CD4-positive, alpha-beta T cell treated with Interleukin-1 beta for 1 hour (primary cell): ENCODE measurements around the gene UPK3BL1.
"Not testable (repeated sequence)": the region's sequence is repeated elsewhere in the genome, so short reads cannot be mapped to it uniquely, and the experiment has no call there.

ENCODE experiments used
- DNase-seq, 2 donors: peaks; one replicate each; pipeline ENCODE4 v3.0.0-alpha.2; 2020 to 2022

UPK3BL1 gene

GRCh38 chr7:102627271-102627904, 15.2 kb downstream of the UPK3BL1 start:
- DNase-seq: not testable (repeated sequence)

GRCh38 chr7:102618122-102618521, 24.5 kb downstream of the UPK3BL1 start:
- DNase-seq: not testable (repeated sequence)

DNA sequence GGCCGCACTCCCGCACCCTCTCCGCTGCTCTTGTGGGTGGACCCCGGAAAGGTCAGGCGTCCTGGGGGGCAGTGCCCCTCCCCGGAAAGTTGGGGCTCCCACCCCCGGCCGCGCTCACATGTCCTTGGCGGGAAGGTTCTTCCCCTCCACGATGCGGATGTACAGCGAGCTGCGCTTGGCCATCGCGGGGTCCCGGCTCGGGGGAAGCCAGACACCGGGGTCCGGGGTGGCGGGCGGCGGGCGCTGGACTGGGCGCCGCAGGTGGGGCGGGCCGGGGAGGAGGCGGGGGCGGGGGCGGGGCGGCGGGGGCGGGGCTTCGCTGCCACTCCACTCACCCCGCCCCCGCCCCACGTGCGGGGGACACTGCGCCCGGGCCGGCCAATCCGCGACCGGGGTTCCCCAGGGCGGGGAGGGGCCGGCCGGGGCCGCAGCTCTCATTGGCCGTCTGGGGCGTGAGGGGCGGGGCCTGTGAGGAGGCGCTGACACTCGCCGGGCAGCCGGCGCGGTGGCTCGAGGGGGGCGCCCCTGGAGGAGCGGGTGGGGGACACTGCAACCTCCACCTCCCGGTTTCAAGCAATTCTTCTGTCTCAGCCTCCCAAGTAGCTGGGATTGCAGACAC, 26.0 kb downstream of the UPK3BL1 start, which contains the start of gene RASA4:
RASA4 (minus strand) TSS at position 250 of the 619 bp plus-strand sequence; CDS start at position 183, 67 bp downstream.
- peak; percentile 4 to 51 for DNase-seq

GRCh38 chr7:102615930-102616329, 26.7 kb downstream of the UPK3BL1 start:
- not testable (repeated sequence) for DNase-seq

DNA sequence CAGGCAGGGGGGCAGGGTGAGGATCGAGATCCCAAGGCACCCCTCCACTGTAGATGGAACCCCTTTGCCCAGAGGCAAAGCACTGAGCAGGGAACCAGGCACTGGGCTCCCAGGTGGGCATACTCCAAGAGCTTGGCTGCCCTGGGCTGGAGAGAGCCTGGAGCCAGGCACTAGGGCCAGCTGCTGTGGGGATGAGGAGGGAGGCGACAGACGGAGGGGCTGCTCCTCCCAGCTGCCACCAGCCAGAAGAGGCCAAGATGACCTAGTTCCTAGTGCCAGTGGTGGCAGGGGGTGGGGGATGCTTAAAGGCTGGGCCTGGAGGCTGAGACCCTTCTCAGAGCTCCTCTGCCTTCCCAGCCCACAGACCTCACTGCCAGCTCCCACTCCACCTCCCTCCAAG, 27.7 kb downstream of the UPK3BL1 start:
- DNase-seq: not testable (repeated sequence)

GRCh38 chr7:102614346-102614697, 28.3 kb downstream of the UPK3BL1 start:
- not testable (repeated sequence) for DNase-seq

DNA sequence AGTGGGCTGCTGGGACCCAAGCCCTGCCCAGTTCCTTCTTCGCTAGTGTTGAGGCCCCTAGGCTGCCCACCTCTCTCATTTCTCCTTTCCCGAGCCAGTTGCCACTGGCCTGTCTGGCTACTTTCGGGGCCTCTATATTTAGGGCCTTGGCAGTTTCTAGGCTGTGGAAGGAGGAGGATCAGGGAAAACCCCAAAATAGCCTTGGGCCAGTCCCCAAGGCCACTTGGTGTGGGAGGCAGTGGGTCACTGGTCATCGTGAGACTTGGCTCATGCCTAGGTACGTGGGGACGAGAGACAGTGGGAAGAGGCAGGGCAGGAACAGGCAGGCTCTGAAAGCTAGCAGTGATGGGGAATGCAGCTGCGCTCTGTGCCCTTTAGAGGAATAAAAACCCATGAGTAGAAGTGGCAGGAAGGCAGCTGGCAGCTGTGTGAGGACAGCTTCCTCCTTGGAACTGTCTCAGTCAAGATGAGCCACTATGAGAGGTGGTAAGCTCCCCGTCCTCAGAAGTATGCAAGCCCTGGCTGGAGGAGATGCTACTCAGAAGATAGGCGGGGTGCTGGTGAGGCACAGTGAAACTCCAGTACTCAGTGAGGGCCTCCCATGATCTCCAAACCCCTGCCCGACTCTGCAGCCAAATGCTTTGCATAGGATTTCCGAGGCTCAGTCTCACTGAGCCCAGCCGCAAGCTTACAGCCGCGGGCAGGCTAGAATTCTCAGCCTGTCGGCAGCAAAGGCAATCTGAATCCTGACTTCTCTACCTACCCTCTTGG, 28.8 kb downstream of the UPK3BL1 start:
- not testable (repeated sequence) for DNase-seq

DNA sequence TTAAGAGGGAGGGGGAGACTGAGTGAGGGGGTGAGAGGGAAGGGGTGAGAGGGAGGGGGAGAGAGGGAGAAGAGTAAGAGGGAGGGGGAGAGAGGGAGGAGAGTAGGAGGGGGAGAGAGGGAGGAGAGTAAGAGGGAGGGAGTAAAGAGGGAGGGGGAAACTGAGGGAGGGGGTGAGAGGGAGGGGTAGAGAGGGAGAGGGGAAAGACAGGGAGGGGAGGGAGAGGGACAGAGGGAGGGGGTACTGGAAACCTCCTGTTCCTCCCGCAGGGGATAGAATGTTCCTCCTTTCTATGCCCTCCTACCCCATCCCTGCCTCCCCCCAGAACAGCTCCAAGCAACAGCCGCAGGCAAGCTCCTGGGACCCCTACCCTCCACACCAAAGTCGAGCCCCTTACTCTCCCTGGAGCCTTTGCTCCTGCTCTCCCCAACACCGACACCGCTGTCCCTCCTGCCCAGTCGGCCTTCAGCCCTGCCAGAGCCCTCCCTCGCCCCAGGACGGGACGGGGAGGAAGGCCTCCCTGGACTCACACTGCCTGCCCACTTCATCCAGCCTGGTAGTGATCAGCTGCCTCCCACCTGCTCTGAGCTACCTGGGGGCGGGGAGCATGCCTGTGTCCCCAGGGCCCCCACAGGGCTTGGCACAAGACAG, 30.8 kb downstream of the UPK3BL1 start:
- DNase-seq: not testable (repeated sequence)

- not testable (repeated sequence) for DNase-seq
Measured at GRCh38 chr7:102611013-102611674, 31.4 kb downstream of the UPK3BL1 start.

DNA sequence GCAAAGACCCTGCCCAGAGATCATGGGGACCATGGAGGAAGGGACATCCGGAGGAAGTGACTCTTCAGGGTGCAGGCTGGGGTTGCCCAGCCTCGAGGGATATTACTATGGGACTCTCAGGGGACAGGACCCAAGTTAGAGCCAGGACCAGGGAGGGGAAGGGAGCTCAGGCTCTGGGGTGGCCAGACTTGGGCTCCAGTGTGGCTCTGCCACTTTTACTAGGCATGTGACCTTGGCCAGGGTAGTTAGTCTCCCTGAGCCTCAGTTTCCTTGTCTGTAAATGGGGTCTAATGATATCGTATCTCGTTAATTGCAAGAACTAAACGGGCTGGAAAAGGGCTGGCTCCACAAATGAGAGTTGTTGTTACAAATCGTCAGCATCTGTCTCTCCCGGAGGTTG, 32.1 kb downstream of the UPK3BL1 start:
- DNase-seq: not testable (repeated sequence)

GRCh38 chr7:102609734-102610133, 32.9 kb downstream of the UPK3BL1 start:
- DNase-seq: not testable (repeated sequence)

- not testable (repeated sequence) for DNase-seq
Measured at GRCh38 chr7:102606848-102607247, 35.7 kb downstream of the UPK3BL1 start.

GRCh38 chr7:102604431-102605145, 38.0 kb downstream of the UPK3BL1 start:
- not testable (repeated sequence) for DNase-seq

DNA sequence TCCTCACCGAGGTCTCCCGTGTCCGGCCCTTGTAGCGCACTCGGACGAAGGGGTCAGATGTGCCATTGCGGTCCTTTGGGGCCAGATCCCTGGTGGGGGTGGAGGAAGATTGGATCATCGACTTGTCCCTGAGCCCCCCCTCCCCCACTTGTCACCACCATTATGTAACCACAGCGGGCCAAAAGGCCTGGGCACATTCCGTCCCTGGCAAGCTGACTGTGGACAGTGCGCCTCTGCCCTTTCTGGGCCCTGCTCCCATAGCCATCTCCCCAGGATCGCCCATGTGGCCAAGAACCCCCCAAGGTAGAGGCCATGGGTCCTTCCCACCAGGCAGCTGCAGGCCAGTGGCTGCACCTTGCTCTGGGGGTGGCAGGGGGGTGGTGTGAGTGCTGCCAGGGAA, 40.3 kb downstream of the UPK3BL1 start:
- DNase-seq: not testable (repeated sequence)

GRCh38 chr7:102599699-102600098, 42.9 kb downstream of the UPK3BL1 start:
- not testable (repeated sequence) for DNase-seq

DNA sequence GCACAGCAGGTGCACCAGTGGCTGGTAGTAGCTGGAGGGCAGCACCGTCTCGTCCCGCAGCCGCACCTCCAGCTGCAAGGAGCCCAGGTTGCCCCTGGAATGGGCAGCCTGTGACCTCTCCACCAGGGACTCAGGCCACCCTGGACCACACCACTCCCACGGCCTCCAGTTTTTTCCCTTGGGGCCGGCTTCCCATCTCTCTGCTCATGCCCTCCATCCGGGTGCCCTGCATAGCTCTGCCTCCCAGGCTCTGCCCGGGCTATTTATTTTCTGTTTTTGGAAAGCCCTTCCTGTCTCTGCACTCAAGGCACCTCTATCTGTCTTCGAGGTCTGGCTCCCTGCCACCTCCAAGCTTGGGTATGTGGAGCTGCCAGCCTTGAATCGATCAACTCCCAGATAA, 46.6 kb downstream of the UPK3BL1 start:
- DNase-seq: not testable (repeated sequence)

DNA sequence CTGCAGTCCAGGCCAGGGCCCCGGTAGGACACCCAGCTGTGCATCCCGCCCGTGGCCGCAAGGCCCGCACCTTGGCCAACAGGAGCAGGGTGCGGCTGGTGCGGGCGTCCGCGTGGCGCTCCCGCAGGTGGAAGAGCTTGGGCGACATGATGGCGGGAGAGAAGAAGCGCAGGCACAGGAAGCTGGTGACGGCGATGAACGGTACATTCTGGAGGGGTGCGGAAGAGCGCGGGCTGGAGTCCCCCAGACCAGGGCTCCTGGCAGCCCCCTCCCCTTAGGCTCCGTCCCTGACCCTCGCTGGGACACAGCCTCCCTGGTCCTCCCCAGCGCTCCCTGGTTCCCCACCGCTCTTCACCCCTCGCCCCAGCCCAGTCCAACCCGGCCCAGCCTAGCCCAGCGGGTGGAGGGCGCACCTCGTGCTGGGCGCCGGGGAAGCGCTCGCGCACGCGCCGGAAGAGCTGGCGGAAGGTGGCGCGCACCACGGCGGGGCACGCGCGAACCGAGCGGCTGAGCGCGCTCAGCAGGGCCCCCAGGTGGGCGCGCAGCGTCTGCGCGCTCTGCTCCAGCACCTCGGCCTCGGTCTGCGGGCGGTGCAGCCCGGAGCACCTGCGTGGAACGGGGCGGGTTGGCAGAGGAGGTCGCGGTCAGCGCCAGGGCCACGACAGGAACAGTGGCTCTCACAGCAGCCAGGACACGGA, 48.8 kb downstream of the UPK3BL1 start:
- DNase-seq: not testable (repeated sequence)

GRCh38 chr7:102592477-102593019, 50.0 kb downstream of the UPK3BL1 start:
- DNase-seq: peak; percentile 63 to 71

DNA sequence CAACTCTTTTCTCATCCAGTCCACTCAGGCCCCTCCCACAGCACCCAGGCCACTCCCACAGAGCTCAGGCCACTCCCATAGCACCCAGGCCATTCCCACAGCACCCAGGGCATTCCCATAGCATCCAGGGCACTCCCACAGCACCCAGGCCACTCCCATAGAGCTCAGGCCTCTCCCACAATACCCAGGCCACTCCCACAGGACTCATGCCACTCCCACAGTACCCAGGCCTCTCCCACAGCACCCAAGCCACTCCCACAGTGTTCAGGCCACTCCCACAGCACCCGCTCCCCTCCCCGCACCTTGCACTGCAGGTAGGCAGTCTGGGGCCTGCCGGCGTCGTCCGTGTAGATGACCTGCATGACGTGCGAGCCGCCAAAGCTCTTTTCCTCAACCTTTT, 52.7 kb downstream of the UPK3BL1 start:
- DNase-seq: not testable (repeated sequence)
